OCI-M1 (cell line): ENCODE measurements around the gene DNAH1.
"Not testable (repeated sequence)": the region's sequence is repeated elsewhere in the genome, so short reads cannot be mapped to it uniquely, and the experiment has no call there.

Experiments used
- DNase-seq: peaks from one replicate; lab custom pipeline; 2025; lab: John Stamatoyannopoulos, UW

DNAH1 gene

GRCh38 chr3:52315977-52316764 is at the start of gene DNAH1:
Gene DNAH1, plus strand, starts transcription at chr3:52316319. Its CDS starts 6,124 bp downstream, at chr3:52322443.
- DNase-seq, result no peak

GRCh38 chr3:52268036-52268435 is 48.1 kb upstream of the DNAH1 start:
- no peak for DNase-seq

GRCh38 chr3:52269776-52270175 is 46.3 kb upstream of the DNAH1 start:
- DNase-seq, result no peak

- DNase-seq, result no peak
Measured at GRCh38 chr3:52270252-52270754, 45.8 kb upstream of the DNAH1 start.

GRCh38 chr3:52272172-52272571 is 43.9 kb upstream of the DNAH1 start:
- DNase-seq, result not testable (repeated sequence)

- no peak for DNase-seq
Measured at GRCh38 chr3:52272831-52273230, 43.3 kb upstream of the DNAH1 start.

- not testable (repeated sequence) for DNase-seq
Measured at GRCh38 chr3:52274781-52275180, 41.3 kb upstream of the DNAH1 start.

GRCh38 chr3:52277071-52277964 is 38.8 kb upstream of the DNAH1 start:
- peak; percentile 70 for DNase-seq

GRCh38 chr3:52277972-52278509 is 38.1 kb upstream of the DNAH1 start:
- peak; percentile 79 for DNase-seq

- peak; percentile 96 for DNase-seq
Measured at GRCh38 chr3:52278510-52279069, 37.5 kb upstream of the DNAH1 start, which contains the start of gene WDR82. Gene WDR82, minus strand, starts transcription at chr3:52278649. Its CDS starts 288 bp downstream, at chr3:52278361.

- peak; percentile 44 for DNase-seq
Measured at GRCh38 chr3:52279596-52279995, 36.5 kb upstream of the DNAH1 start.

- DNase-seq, result peak; percentile 61
Measured at GRCh38 chr3:52280050-52280461, 36.1 kb upstream of the DNAH1 start.

- DNase-seq, result no peak
Measured at GRCh38 chr3:52281981-52282801, 33.9 kb upstream of the DNAH1 start.

GRCh38 chr3:52283306-52283705 is 32.8 kb upstream of the DNAH1 start:
- DNase-seq, result no peak

- not testable (repeated sequence) for DNase-seq
Measured at GRCh38 chr3:52284051-52284450, 32.1 kb upstream of the DNAH1 start.

- no peak for DNase-seq
Measured at GRCh38 chr3:52286777-52287110, 29.4 kb upstream of the DNAH1 start.

GRCh38 chr3:52288674-52289073 is 27.4 kb upstream of the DNAH1 start:
- DNase-seq, result no peak

- no peak for DNase-seq
Measured at GRCh38 chr3:52289338-52289746, 26.8 kb upstream of the DNAH1 start.

- no peak for DNase-seq
Measured at GRCh38 chr3:52289747-52290595, 26.1 kb upstream of the DNAH1 start.
